Adipose tissue (tissue), 3 donors: ENCODE measurements around the gene PPRC1. TPM values are rescaled to one million over a fixed set of nuclear protein-coding genes. Genes with fewer than 3 reads are reported as not detected.
A peak's percentile ranks its signal among the peaks of the same experiment; 100 is the strongest.

Experiments used
- H3K27ac ChIP-seq: one replicate; pipeline ENCODE4 v1.5.1; 2013; ENCODE audit warnings: low read depth, low read length
- WGBS, 3 donors: extraction: QIAGEN DNeasy Blood & Tissue Kit; methylation state at CpG; one replicate each; pipeline ENCODE4 v1.1.7; 2013; 5-methylcytosine and 5-hydroxymethylcytosine counted together
- polyA plus RNA-seq, 3 donors: library from polyadenylated mRNA; stranded (reverse); fragments of 200-250 nt; gene quantifications; one replicate each; pipeline ENCODE4 v1.2.3, GENCODE V29; 2013
- donor health status: healthy with polysubstance abuse.
- donor health status: Bipolar disorder and iron deficiency.
- donor health status: healthy.

PPRC1 gene, protein sequence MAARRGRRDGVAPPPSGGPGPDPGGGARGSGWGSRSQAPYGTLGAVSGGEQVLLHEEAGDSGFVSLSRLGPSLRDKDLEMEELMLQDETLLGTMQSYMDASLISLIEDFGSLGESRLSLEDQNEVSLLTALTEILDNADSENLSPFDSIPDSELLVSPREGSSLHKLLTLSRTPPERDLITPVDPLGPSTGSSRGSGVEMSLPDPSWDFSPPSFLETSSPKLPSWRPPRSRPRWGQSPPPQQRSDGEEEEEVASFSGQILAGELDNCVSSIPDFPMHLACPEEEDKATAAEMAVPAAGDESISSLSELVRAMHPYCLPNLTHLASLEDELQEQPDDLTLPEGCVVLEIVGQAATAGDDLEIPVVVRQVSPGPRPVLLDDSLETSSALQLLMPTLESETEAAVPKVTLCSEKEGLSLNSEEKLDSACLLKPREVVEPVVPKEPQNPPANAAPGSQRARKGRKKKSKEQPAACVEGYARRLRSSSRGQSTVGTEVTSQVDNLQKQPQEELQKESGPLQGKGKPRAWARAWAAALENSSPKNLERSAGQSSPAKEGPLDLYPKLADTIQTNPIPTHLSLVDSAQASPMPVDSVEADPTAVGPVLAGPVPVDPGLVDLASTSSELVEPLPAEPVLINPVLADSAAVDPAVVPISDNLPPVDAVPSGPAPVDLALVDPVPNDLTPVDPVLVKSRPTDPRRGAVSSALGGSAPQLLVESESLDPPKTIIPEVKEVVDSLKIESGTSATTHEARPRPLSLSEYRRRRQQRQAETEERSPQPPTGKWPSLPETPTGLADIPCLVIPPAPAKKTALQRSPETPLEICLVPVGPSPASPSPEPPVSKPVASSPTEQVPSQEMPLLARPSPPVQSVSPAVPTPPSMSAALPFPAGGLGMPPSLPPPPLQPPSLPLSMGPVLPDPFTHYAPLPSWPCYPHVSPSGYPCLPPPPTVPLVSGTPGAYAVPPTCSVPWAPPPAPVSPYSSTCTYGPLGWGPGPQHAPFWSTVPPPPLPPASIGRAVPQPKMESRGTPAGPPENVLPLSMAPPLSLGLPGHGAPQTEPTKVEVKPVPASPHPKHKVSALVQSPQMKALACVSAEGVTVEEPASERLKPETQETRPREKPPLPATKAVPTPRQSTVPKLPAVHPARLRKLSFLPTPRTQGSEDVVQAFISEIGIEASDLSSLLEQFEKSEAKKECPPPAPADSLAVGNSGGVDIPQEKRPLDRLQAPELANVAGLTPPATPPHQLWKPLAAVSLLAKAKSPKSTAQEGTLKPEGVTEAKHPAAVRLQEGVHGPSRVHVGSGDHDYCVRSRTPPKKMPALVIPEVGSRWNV (N-terminal part only)
- 10 to 100 TPM in 2 of 3 donors, 1 to 10 TPM in 1; 8.9 to 44.4 (median 23.1) TPM for polyA plus RNA-seq

DNA sequence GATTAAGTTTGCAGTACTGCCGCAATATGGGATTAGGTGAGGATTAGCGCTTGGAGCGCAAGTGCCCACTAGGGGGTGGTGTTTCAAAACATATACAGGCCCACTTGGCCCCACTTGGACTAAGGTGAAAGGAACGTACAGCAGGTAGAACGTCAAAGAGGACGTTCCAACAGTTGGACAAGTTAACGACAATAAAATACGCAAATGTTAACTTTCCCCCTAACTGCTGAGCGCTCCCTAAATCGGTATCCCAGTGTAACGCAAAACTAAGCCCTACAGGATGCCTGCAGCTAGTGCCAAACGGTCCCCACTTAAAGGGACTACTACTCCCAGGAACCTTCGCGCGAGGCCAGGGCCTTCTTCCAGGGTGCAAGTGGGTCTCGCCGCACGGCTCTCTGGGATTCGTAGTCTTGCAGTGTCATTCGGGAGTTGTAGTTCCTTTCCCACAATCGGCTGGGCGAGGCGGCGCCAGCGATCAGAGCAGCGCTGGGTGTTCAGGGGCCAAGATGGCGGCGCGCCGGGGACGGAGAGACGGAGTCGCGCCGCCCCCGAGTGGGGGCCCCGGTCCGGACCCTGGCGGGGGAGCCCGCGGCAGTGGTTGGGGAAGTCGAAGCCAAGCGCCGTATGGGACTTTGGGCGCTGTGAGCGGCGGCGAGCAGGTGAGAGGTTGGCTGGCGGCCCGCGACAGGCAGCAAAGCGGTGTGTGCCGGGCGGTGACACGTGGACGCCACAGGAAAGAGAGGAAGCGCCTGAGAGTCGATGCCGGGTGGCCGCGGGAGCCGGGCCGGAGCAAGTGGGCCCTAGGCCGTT, at the start of gene PPRC1:
TSS of gene PPRC1 (plus strand) at position 478 of the 810 bp plus-strand sequence. CDS start at position 507, 29 bp downstream.
- WGBS, 3 donors: 0% methylated on average over 48 to 64 of the region's 64 CpGs
- peak within 1 kb of the TSS; percentile 76 for H3K27ac ChIP-seq

DNA sequence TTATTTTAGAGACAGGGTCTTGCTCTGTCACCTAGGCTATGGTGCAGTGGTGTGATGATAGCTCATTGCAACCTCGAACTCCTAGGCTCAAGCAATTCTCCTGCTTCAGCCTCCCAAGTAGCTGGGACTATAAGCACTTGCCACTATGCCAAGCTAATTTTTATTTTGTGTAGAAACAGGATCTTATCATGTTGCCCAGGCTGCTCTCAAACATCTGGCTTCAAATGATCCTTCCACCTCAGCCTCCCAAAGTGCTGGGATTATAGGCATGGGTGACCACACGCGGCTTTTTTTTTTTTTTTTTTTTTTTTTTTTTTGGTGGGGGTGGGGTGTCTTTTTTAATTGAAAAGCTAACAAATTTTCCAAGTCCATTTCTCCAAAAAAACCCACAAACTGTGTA, 49.3 kb upstream of the PPRC1 start:
- H3K27ac ChIP-seq: no peak overlapping the region
- WGBS, 3 donors: 90 to 95% (median 94%) methylated on average over 3 of the region's 3 CpGs

DNA sequence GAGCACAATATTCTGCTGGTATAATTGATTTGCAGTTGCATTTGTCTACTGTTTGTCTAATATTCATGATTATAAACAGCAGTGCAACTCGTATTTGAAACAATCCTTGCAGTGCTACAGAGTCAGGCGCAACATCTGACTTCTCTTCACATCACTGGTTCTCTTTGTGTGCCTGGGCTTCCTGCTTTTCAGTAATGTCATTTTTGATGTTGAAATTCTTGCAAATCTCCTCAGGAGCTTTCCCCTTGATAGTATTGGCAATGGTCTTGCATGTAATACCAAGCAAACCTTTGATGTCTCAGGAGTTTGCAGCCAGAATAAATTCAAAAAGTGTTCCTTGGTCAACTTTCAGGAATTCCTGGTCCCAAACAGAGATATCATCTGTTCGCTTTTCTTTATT, 47.5 kb upstream of the PPRC1 start:
- WGBS, 3 donors: 76 to 89% (median 78%) methylated on average over 3 of the region's 3 CpGs

DNA sequence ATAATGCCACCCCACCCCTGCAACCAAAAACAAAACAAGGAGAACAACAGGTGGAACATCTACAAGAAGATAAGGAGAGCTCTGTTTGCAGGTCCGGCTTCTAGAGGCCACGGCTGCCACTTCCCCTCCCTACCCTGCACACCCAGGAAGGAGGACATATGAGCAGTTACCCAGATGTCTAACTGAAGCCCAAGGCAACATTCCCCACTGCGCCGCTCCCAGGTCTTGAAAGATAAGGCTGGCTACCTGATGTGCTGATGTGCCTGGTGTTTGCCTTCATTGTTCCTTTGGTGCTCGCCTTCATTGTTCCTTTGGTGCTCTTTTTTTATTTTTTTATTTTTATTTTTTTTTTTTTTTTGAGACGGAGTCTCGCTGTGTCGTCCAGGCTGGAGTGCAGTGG, 46.6 kb upstream of the PPRC1 start:
- no peak overlapping the region for H3K27ac ChIP-seq
- WGBS, 3 donors: 88 to 96% (median 93%) methylated on average over 8 of the region's 8 CpGs

More for the DNA sequence above, 47.5 kb upstream of the PPRC1 start:
- no peak overlapping the region for H3K27ac ChIP-seq

DNA sequence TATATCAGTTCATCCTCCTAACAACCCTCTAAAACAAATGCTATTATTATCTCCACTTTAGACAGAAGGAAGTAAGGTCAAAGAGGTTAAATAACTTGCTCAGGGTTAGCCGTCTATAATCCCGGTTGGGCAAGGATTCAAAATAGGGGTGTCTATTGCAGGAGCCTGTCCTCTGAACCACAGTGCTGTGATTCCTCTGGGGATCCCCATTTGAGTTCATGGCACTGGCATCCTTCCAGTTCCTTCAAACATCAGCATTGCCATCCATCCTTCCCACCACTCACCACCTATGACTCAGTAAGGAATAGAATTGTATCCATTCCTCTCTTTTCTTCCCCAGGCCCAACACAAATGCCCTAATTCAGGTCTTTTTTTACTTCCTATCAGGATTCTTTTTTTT, 42.1 kb upstream of the PPRC1 start:
- H3K27ac ChIP-seq: no peak overlapping the region
- 47 to 78% (median 60%) methylated on average over 2 of the region's 2 CpGs for WGBS, 3 donors

DNA sequence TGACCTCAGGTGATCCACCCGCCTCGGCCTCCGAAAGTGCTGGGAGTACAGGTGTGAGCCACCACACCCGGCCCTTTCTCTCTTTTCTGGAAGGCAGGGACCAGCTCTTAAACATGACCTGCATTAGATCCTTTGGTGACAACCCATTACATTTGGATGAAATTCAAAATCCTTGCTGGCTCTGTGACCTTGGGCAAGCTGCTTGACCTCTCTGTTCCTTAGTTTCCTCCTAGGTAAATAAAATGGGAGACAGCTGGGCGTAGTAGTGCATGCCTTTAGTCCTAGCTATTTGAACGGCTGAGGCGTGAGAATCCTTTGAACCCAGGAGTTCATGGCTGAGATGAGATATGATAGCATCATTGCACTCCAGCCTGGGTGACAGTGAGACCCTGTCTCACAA, 36.4 kb upstream of the PPRC1 start:
- H3K27ac ChIP-seq: no peak overlapping the region
- WGBS, 3 donors: 93 to 98% (median 97%) methylated on average over 7 of the region's 7 CpGs

DNA sequence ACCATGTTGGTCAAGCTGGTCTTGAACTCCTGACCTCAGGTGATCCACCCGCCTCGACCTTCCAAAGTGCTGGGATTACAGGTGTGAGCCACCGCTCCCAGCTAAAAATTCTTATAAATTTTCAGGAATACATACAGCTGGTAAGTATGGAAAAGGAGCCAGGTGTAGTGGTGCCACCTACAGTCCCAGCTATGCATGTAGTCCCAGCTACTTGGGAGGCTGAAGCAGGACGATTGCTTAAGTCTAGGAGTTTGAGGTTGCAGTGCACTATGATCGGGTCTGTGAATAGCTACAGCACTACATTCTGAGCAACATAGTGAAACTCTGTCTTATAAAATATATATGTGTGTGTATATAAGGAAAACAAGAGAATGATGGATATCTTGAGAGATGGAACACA, 31.7 kb upstream of the PPRC1 start:
- H3K27ac ChIP-seq: no peak overlapping the region
- 82 to 86% (median 85%) methylated on average over 5 of the region's 5 CpGs for WGBS, 3 donors

DNA sequence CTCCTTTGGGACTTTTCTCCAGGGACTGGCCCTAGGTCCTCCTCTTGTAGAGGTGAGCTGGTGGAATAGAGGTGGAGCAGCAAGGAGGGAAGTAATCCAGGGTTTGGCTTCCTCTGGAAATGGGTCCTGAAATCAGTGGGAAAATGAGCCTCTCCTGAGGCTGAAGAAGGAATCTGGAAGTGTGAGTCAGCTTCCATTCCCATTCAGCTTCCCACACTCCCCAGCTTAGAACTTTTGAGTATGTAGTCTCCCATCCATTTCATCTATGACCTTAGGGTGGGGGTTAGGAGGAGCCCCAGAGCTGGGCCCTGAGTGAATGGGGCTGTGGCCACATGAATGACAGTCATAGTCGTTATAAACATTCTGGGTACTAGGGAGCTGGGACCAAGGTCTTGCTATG, 30.4 kb upstream of the PPRC1 start:
- 63 to 71% (median 70%) methylated on average over 1 of the region's 1 CpG for WGBS, 3 donors
- no peak overlapping the region for H3K27ac ChIP-seq

DNA sequence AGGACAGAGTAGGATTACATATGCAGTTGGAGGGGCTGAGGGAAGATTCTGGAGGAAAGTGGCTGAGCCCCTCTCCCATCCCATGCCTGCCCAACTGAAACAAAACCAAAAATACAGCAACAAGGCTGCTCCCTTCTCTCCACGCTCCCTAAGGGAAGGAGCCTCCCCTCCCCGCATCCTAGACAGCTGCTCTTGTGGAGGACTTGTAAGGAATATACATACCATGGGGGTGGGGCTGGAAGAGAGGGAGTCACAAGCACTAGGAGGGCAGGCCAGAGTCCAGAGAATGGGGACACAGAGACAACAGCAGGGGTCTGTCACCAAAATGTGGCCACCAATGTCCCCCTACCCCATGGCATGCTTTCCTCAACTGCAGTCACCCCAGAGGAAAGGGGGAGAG, 25.8 kb upstream of the PPRC1 start:
- no peak overlapping the region for H3K27ac ChIP-seq
- WGBS, 3 donors: 78 to 100% (median 85%) methylated on average over 2 of the region's 2 CpGs

DNA sequence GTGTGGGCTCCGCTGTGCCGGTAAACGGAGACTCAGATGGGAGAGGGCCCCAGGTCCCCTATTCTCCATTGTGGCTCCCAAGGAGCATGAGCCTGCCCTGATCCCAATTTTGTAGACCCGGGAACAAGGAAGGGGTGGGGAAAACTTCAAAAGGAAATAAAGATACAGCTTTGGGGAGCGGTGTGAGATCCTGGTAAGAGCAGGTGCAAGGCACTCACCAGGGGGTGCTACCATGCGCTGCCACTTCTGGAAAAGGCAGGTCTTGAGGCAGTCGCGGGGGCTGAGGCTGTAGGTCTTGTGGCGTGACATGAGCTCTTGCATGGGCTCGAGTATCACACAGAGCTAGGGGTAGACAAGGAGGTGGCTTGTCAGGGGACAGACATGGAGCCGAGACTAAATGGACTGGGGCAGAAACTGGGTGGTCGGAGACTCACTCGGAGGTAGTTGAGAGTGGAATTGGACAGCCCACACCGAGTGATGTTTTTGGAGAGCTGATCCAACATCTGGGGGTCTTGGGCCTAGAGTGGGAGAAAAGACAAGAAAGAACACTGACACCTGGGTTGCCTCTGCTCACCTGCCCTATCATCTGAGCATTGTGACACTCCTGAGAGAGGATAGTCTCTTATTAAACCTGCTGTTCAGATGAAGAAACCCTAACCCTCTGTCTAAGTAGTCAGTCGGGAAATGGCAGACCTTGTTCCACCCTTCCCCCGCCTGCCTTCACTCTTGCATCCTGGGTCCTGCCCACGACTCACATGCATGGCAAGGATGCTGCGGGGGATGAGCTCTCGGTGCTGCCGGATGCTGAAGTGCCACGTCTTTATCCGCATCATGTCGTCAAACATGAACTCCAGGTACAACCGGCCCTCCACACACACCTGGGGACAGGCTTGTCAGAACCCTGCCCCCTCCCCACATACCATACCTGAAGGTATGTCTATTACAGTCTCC, 23.4 kb upstream of the PPRC1 start:
- no peak overlapping the region for H3K27ac ChIP-seq
- WGBS, 3 donors: 90 to 92% (median 91%) methylated on average over 24 of the region's 24 CpGs

DNA sequence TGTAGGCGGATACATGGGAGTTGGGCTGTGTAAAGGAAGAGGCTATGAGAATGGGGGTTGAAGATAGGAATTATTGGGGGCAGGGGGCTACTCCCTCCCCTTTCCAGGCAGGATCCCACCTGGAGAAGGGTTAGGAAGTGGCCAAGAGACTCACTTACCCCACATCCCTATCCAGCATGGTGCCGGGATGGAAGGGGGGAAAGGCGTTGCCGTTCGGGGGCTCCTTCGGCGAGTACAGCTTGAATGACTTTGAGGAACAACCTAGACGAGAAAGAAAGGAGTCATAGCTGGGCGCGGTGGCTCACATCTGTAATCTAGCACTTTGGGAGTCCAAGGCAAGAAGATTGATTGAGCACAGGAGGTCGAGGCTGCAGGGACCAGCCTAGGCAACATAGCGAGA, 21.6 kb upstream of the PPRC1 start:
- 89 to 94% (median 93%) methylated on average over 12 of the region's 12 CpGs for WGBS, 3 donors
- H3K27ac ChIP-seq: no peak overlapping the region

DNA sequence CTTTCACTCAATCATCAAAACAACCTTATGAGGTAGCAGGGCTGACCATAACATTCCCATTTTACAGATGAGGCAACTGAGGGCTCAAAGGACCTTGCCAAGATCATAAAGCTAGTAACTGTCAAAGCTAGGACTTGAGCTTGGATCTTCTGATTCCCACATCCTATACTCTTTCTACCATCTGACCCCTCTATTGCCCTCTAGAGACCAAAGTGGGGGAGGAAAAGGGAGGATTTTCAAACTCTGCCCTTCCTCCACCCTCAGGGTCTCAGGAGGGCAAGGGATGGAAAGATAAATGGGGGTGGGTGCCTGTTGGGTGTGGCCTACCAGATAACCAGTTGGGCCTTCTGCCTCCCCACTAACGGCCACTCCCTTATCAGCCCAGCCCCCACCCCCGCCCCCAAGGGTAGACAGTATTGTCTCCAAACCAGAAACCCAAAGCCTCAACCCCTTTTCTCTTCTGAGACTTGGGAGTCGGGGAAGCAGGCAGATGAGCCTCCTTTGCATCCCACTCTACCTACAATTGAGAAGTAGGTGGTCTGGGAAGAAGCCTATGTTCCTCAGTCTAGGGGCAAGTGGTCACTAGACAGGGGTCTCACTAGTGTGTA, 20.5 kb upstream of the PPRC1 start:
- H3K27ac ChIP-seq: no peak overlapping the region
- WGBS, 3 donors: 56 to 58% (median 58%) methylated on average over 3 of the region's 3 CpGs

DNA sequence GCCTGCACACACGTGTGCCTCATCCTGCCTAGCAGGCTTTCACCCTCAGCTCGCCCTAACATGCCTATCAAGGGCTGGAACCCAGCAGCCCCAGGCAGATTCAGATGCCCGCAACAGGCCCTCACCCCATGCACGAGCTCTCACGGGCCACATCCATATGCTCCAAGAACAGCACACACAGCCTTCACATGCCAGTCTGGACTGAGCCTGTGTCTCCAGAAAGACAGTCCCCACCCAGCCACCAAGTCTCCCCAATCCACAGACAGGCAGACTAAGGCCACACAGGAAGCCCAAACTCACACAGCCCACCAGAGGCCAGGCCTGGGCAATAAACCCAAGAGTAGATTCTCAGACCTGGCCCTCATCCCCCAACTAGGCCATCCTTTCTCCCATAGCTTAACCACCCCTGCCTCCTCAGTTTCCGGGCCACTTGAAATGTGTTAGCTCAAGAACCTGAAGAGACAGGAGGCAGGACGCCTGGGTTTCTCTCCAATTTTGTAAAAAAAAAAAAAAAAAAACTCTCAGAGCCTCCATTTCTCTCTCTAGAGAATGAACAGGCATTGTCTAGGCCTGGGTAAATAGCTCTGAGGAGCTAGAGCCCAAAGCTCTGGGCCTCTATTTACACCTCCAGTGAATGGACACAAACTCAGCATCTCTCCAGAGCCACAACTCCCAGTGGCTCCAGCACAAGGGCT, 19.4 kb upstream of the PPRC1 start:
- 48 to 63% (median 56%) methylated on average over 7 of the region's 7 CpGs for WGBS, 3 donors

DNA sequence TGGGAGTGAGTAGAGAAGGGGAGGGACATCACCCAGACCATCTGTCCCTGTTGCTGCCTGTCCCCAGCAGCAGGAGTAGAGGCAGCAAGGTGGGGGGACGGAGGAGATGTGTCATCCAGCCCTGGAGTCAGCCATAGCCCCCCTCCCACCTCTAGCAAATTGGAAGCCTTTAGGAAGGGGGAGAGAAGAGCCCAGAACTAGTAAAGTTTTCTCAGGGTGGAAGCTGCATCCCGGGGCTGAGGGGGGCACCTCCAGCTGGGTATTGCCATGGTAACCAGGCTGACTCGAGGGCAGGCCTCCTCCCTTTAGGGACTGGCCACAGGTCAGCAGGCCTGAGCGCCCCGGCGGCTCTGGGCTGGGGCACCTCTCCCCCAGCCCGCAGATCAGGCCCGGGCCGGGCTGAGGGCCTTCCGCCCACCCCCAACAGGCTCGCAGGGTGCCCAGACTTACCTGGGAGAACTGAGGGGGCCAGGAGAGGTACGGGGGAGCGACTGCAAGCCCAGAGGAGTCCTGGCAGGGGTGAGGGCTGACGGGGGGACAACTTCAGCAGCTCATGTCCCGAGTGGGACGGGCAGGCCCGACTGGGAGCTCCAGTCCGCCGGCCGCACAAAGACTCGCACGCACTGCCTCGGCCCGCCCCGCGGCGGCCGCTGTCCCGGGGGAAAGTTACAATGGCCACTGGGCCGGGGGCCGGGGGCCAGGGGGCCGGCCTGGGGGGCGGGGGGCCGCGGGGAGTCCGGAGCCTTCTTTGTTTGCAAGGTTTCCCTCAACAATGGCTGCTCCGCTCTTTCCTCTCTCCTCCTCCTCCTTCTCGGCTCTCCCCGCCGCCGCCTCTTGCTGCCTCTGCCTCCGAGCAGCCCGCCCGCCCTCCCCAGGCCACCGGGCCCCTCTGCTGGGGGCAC, 18.6 kb upstream of the PPRC1 start:
- 2 to 3% (median 2%) methylated on average over 30 to 45 of the region's 45 CpGs for WGBS, 3 donors
- no peak overlapping the region for H3K27ac ChIP-seq

More for the DNA sequence above, 19.4 kb upstream of the PPRC1 start:
- H3K27ac ChIP-seq: no peak overlapping the region
